GM12878 (cell line): ENCODE data around the gene SCYGR1. TPM values are rescaled to one million over a fixed set of nuclear protein-coding genes. Genes with fewer than 3 reads are reported as not detected.

ENCODE experiments used
- ATAC-seq: fragments of 200-7000 bp; cut with Tn5 transposase; 3 replicates; pipeline ENCODE4 v1.9.1; 2020; ENCODE audit warnings: mild to moderate bottlenecking, moderate library complexity
- BruUV-seq: library from RNA; stranded (reverse); fragments of 400-500 nt; replicated peaks from 2 replicates; lab custom pipeline; 2021; lab: Mats Ljungman, UMichigan
- CTCF ChIA-PET: fragments of 300-600 bp; sonication (Branson Sonifier 250); formaldehyde crosslinking; extraction: SDS; loops from one replicate; lab custom pipeline; 2021; ENCODE audit warnings: inconsistent platforms; lab: Yijun Ruan, JAX
- POLR2A ChIA-PET: fragments of 350-600 bp; formaldehyde crosslinking; extraction: SDS; loops from one replicate; lab custom pipeline; 2021; ENCODE audit warnings: inconsistent platforms; lab: Charles Lee
- RAD21 ChIA-PET: fragments of 300-600 bp; sonication (Branson Sonifier 250); formaldehyde crosslinking; loops from one replicate; lab custom pipeline; 2023; ENCODE audit warnings: antibody characterized with exemption; ENCODE audit not compliant: unreplicated experiment; lab: Charles Lee
- SMC1A ChIA-PET: fragments of 300-600 bp; sonication (Branson Sonifier 250); formaldehyde crosslinking; loops from one replicate; lab custom pipeline; 2023; ENCODE audit not compliant: unreplicated experiment, uncharacterized antibody; lab: Charles Lee
- DNase-seq: peaks from one replicate; pipeline ENCODE4 v3.0.0-alpha.2; 2011; ENCODE audit warnings: low read depth, low spot score
- FAIRE-seq: peaks from 3 replicates; lab custom pipeline; 2011; peaks lifted over from hg19 to GRCh38; lab: Jason Lieb, UNC
- H2AFZ ChIP-seq: 2 replicates; pipeline ENCODE4 v1.6.0; 2011; ENCODE audit warnings: low read depth, low read length, control low read depth; ENCODE audit not compliant: control insufficient read depth
- H3K27ac ChIP-seq: 2 replicates; pipeline ENCODE4 v1.5.1; 2011; ENCODE audit warnings: control low read depth; ENCODE audit not compliant: control insufficient read depth, insufficient read depth
- H3K27me3 ChIP-seq, 2 experiments: replicated peaks in 1 of 2; 2 replicates each; pipeline versions ENCODE4 v1.6.0 to v1.6.1; 2011; ENCODE audit warnings: low read length in 1 of 2; ENCODE audit not compliant: control insufficient read depth in 2 of 2, insufficient read depth in 2 of 2
- H3K36me3 ChIP-seq, 2 experiments: 2 replicates each; pipeline ENCODE4 v1.5.1; 2011; ENCODE audit warnings: low read length in 1 of 2; ENCODE audit not compliant: control insufficient read depth in 2 of 2, insufficient read depth in 2 of 2
- H3K4me1 ChIP-seq: 2 replicates; pipeline ENCODE4 v1.6.1; 2011; ENCODE audit warnings: mild to moderate bottlenecking, low read length, moderate library complexity, mixed read lengths; ENCODE audit not compliant: control insufficient read depth, insufficient read depth
- H3K4me2 ChIP-seq: 2 replicates; pipeline ENCODE4 v1.6.0; 2011; ENCODE audit warnings: control low read depth; ENCODE audit not compliant: control insufficient read depth, insufficient read depth
- H3K4me3 ChIP-seq: fragments of 200-600 bp; sonication (generic); 2 replicates; pipeline ENCODE4 v1.5.1; 2016
- H3K79me2 ChIP-seq: 2 replicates; pipeline ENCODE4 v1.6.0; 2011; ENCODE audit warnings: low read length; ENCODE audit not compliant: control insufficient read depth, insufficient read depth
- H3K9ac ChIP-seq: 2 replicates; pipeline ENCODE4 v1.8.0; 2011; ENCODE audit warnings: low read length, control low read depth, mixed read lengths; ENCODE audit not compliant: control insufficient read depth, insufficient read depth
- H3K9me3 ChIP-seq: replicated peaks from 3 replicates; pipeline ENCODE4 v1.5.1; 2011; ENCODE audit warnings: mild to moderate bottlenecking, low read length; ENCODE audit not compliant: control insufficient read depth, insufficient read depth
- H4K20me1 ChIP-seq: 2 replicates; pipeline ENCODE4 v1.6.0; 2011; ENCODE audit not compliant: control insufficient read depth, insufficient read depth
- BACH1 ChIP-seq: fragments of 450-650 bp; IDR thresholded peaks from 2 replicates; pipeline ENCODE4 v1.6.1; 2017; ENCODE audit warnings: mild to moderate bottlenecking, borderline replicate concordance
- CEBPZ ChIP-seq: fragments of 150-350 bp; IDR thresholded peaks from 2 replicates; pipeline ENCODE4 v1.6.1; 2016; ENCODE audit warnings: low read depth, low read length
- CHD4 ChIP-seq: fragments of 200-600 bp; sonication (generic); IDR thresholded peaks from 2 replicates; pipeline ENCODE4 v1.6.1; 2016; ENCODE audit warnings: mild to moderate bottlenecking
- CREM ChIP-seq: IDR thresholded peaks from 2 replicates; pipeline ENCODE4 v1.6.1; 2014; ENCODE audit warnings: antibody characterized with exemption, low read depth
- GATAD2B ChIP-seq: fragments of 450-650 bp; conservative IDR thresholded peaks from 2 replicates; pipeline ENCODE4 v1.6.1; 2017; ENCODE audit warnings: low read depth, mild to moderate bottlenecking, moderate library complexity
- HCFC1 ChIP-seq: fragments of 150-350 bp; IDR thresholded peaks from 2 replicates; pipeline ENCODE4 v1.6.1; 2014; ENCODE audit warnings: low read length
- HDGF ChIP-seq: fragments of 450-650 bp; IDR thresholded peaks from 2 replicates; pipeline ENCODE4 v1.6.1; 2016; ENCODE audit warnings: antibody characterized with exemption
- JUNB ChIP-seq: IDR thresholded peaks from 2 replicates; pipeline ENCODE4 v1.6.1; 2016; ENCODE audit warnings: antibody characterized with exemption, mild to moderate bottlenecking
- MXI1 ChIP-seq: fragments of 150-350 bp; IDR thresholded peaks from 2 replicates; pipeline ENCODE4 v1.6.1; 2011; ENCODE audit warnings: low read depth, mild to moderate bottlenecking, inconsistent platforms, low read length, improper control_type of control experiment
- NFIC ChIP-seq: IDR thresholded peaks from 2 replicates; pipeline ENCODE4 v1.6.1; 2012; ENCODE audit warnings: low read depth, mild to moderate bottlenecking, inconsistent platforms, low read length, moderate library complexity
- NRF1 ChIP-seq: conservative IDR thresholded peaks from 2 replicates; pipeline ENCODE4 v1.6.1; 2011; ENCODE audit warnings: mild to moderate bottlenecking, low read depth, low read length, improper control_type of control experiment
- PAX5 ChIP-seq: IDR thresholded peaks from 2 replicates; pipeline ENCODE4 v1.6.1; 2011; ENCODE audit warnings: low read depth, low read length, borderline replicate concordance
- POLR2A ChIP-seq: IDR thresholded peaks from 2 replicates; pipeline ENCODE4 v1.6.1; 2011; ENCODE audit warnings: low read depth, mild to moderate bottlenecking, low read length
- SIX5 ChIP-seq: IDR thresholded peaks from 2 replicates; pipeline ENCODE4 v1.6.1; 2011; ENCODE audit warnings: mild to moderate bottlenecking, low read depth, low read length, moderate library complexity; ENCODE audit not compliant: severe bottlenecking
- SUZ12 ChIP-seq: fragments of 200-600 bp; sonication (generic); IDR thresholded peaks from one replicate; pipeline ENCODE4 v1.6.1; 2018; ENCODE audit warnings: antibody characterized with exemption, mild to moderate bottlenecking; ENCODE audit not compliant: unreplicated experiment
- TCF12 ChIP-seq: IDR thresholded peaks from 2 replicates; pipeline ENCODE4 v1.6.1; 2011; ENCODE audit warnings: low read depth, mild to moderate bottlenecking, low read length
- WGBS: methylation state at CpG from one replicate; pipeline ENCODE4 v1.1.6; 2016; ENCODE audit warnings: low lambda C conversion rate; ENCODE audit not compliant: insufficient replicate concordance, insufficient coverage; ENCODE audit errors: missing lambda C conversion rate; 5-methylcytosine and 5-hydroxymethylcytosine counted together
- in situ Hi-C: fragments of 300-500 bp; cut with MboI; formaldehyde crosslinking; loops from 9 replicates; pipeline ENCODE4 v1.14.3; 2018; ENCODE audit warnings: mixed read lengths
- intact Hi-C: fragments of 100-400 bp; cut with micrococcal nuclease; formaldehyde crosslinking; loops from one replicate; pipeline ENCODE4 v1.14.2; 2022; ENCODE audit not compliant: unreplicated experiment
- polyA plus RNA-seq, 11 experiments: library from polyadenylated mRNA; depleted of rRNA in 4 of 11; unstranded in 6 of 11; stranded (reverse) in 5 of 11; fragments of >200 nt; fragmentation: Nextera tagmentation in 4 of 11; fragmentation: Illumina TruSeq in 1 of 11; extraction: Ambion mirVana in 4 of 11; extraction: Trizol in 1 of 11; gene quantifications; 1 replicate in 1 of 11; 2 replicates in 10 of 11; pipeline versions ENCODE4 v1.2.1 to v1.2.3, GENCODE V29; 2011 to 2016; ENCODE audit warnings: inconsistent platforms in 2 of 11, missing spikeins in 2 of 11, low read depth in 1 of 11
- total RNA-seq, 4 experiments: library from RNA; depleted of rRNA in 3 of 4; stranded (reverse); fragments of >200 nt in 3 of 4; fragmentation: Illumina TruSeq in 1 of 4; extraction: Trizol in 1 of 4; gene quantifications; 2 replicates each; pipeline versions ENCODE4 v1.2.1 to v1.2.3, GENCODE V29; 2013 to 2021

SCYGR1 gene
- total and polyA plus RNA-seq, 10 of the 15 experiments (the other 5 are each of a cell fraction or from before 2014, with no cell fraction given) = not detected

- no peak overlapping the region for H2AFZ ChIP-seq
- H3K9ac ChIP-seq = no peak overlapping the region
- no peak for DNase-seq
- no peaks in the 10 kb centered on the region for H3K27me3 ChIP-seq
- no peaks in the 10 kb centered on the region for H3K9me3 ChIP-seq
- H3K4me3 ChIP-seq = no peak overlapping the region
- CTCF ChIA-PET = interaction anchor here (1.0 to 1.2 kb wide), 2 partner anchors 10 to 12 kb away, joined by 3 read pairs; no protein-coding TSS in a partner anchor
- in situ Hi-C loops (no loop called here), intact Hi-C loops (no loop called here)
- no peak overlapping the region for H3K4me2 ChIP-seq
- no peaks in the 10 kb centered on the region for H3K4me1 ChIP-seq
- H3K27ac ChIP-seq = no peak overlapping the region
- WGBS = 14% methylated on average over 3 of the region's 3 CpGs
- H4K20me1 ChIP-seq = no peaks in the 10 kb centered on the region
- no peak for FAIRE-seq
- POLR2A ChIA-PET = no interaction called here
- H3K36me3 ChIP-seq = no peaks in the 10 kb centered on the region
- no peak for ATAC-seq
- RAD21 ChIA-PET = no interaction called here
- H3K79me2 ChIP-seq = no peaks in the 10 kb centered on the region
- SMC1A ChIA-PET = no interaction called here
- TF ChIP-seq JUNB (no peak), HCFC1 (no peak), CEBPZ (no peak), POLR2A (no peak), TCF12 (no peak), PAX5 (no peak), SUZ12 (no peak), CREM (no peak), HDGF (no peak), CHD4 (no peak), NRF1 (no peak), GATAD2B (no peak), MXI1 (no peak), NFIC (no peak), BACH1 (no peak), SIX5 (no peak)
- BruUV-seq = no TSS peak
Measured at GRCh38 chr2:227389231-227389630, 1.5 kb upstream of the SCYGR1 start.
